ENCODE data around the gene MAN1A1.

- no peak for TF ChIP-seq CTCF (conservative IDR thresholded peaks at IDR 0.05; ENCODE audit: low read length)
- TF ChIP-seq EZH2phosphoT487 (IDR thresholded peaks at IDR 0.05; ENCODE audit: borderline replicate concordance) = no peak
These were observed 116.1 kb downstream of the MAN1A1 start for GRCh38 chr6:119233312-119233984.

Measured in Loucy (cell line).